HL-60/S4 treated with phorbol 12-myristate 13-acetate at 8.2 ng/mL for 4 days and 3 days (cell line): Measurements from ENCODE around the gene NAT8.
"Not testable (repeated sequence)": the region's sequence is repeated elsewhere in the genome, so short reads cannot be mapped to it uniquely, and the experiment has no call there.

Experiments
- in situ Hi-C: fragments of 300-500 bp; cut with MboI; formaldehyde crosslinking; loops from 2 replicates; pipeline ENCODE4 v1.15.0; 2022; ENCODE audit warnings: low sequenced_read_pairs

NAT8 gene

GRCh38 chr2:73642338-73643018 is at the start of gene NAT8:
TSS of gene NAT8 (minus strand) at chr2:73642422. CDS start at chr2:73641628, 794 bp downstream.
- in situ Hi-C loops, result no loop called here

GRCh38 chr2:73690372-73691088 is 48.3 kb upstream of the NAT8 start:
- in situ Hi-C loops, result not testable (repeated sequence)

- in situ Hi-C loops, result not testable (repeated sequence)
These were observed 46.3 kb upstream of the NAT8 start for GRCh38 chr2:73688494-73688893.

GRCh38 chr2:73685764-73686438 is 43.7 kb upstream of the NAT8 start:
- in situ Hi-C loops, result no loop called here

GRCh38 chr2:73684905-73685304 is 42.7 kb upstream of the NAT8 start:
- in situ Hi-C loops, result not testable (repeated sequence)

- in situ Hi-C loops, result not testable (repeated sequence)
These were observed 42.1 kb upstream of the NAT8 start for GRCh38 chr2:73684325-73684724.

GRCh38 chr2:73679951-73680571 is 37.8 kb upstream of the NAT8 start:
- in situ Hi-C loops, result not testable (repeated sequence)

- in situ Hi-C loops, result not testable (repeated sequence)
These were observed 37.0 kb upstream of the NAT8 start for GRCh38 chr2:73679237-73679636.

GRCh38 chr2:73678008-73678407 is 35.8 kb upstream of the NAT8 start:
- in situ Hi-C loops, result not testable (repeated sequence)

GRCh38 chr2:73676211-73676610 is 34.0 kb upstream of the NAT8 start:
- in situ Hi-C loops, result not testable (repeated sequence)

GRCh38 chr2:73674696-73675157 is 32.5 kb upstream of the NAT8 start:
- in situ Hi-C loops, result not testable (repeated sequence)

GRCh38 chr2:73669976-73670375 is 27.8 kb upstream of the NAT8 start:
- in situ Hi-C loops, result not testable (repeated sequence)

- in situ Hi-C loops, result not testable (repeated sequence)
These were observed 25.0 kb upstream of the NAT8 start for GRCh38 chr2:73667239-73667638.

GRCh38 chr2:73654175-73654574 is 12.0 kb upstream of the NAT8 start:
- in situ Hi-C loops, result no loop called here

- in situ Hi-C loops, result no loop called here
These were observed 10.1 kb upstream of the NAT8 start for GRCh38 chr2:73652348-73652747.

- in situ Hi-C loops, result no loop called here
These were observed 9.5 kb upstream of the NAT8 start for GRCh38 chr2:73651591-73652230.

GRCh38 chr2:73647690-73648089 is 5.5 kb upstream of the NAT8 start:
- in situ Hi-C loops, result not testable (repeated sequence)

GRCh38 chr2:73641767-73642062 is 507 bp downstream of the NAT8 start:
- in situ Hi-C loops, result no loop called here

- in situ Hi-C loops, result no loop called here
These were observed 1.1 kb downstream of the NAT8 start for GRCh38 chr2:73640946-73641766.

- in situ Hi-C loops, result no loop called here
These were observed 1.7 kb downstream of the NAT8 start for GRCh38 chr2:73640511-73640911.
